LNCaP clone FGC (cell line): ENCODE measurements around the gene HS3ST3B1.

Experiments
- DNase-seq: peaks from one replicate; pipeline ENCODE4 v3.0.0-alpha.2; 2011; ENCODE audit warnings: low read depth
- H3K4me3 ChIP-seq: 2 replicates; pipeline ENCODE4 v1.5.1; 2011; ENCODE audit warnings: mild to moderate bottlenecking, low read depth, low read length, control low read depth
- TF ChIP-seq, protein P1 (sequence below): IDR thresholded peaks from 2 replicates; pipeline ENCODE4 v1.5.1; 2012; ENCODE audit warnings: mild to moderate bottlenecking; ENCODE audit not compliant: control insufficient read depth, insufficient read depth; ENCODE audit errors: extremely low read depth

Gene HS3ST3B1

GRCh38 chr17:14334276-14334840, 33.5 kb downstream of the HS3ST3B1 start:
- TF ChIP-seq, protein P1, sequence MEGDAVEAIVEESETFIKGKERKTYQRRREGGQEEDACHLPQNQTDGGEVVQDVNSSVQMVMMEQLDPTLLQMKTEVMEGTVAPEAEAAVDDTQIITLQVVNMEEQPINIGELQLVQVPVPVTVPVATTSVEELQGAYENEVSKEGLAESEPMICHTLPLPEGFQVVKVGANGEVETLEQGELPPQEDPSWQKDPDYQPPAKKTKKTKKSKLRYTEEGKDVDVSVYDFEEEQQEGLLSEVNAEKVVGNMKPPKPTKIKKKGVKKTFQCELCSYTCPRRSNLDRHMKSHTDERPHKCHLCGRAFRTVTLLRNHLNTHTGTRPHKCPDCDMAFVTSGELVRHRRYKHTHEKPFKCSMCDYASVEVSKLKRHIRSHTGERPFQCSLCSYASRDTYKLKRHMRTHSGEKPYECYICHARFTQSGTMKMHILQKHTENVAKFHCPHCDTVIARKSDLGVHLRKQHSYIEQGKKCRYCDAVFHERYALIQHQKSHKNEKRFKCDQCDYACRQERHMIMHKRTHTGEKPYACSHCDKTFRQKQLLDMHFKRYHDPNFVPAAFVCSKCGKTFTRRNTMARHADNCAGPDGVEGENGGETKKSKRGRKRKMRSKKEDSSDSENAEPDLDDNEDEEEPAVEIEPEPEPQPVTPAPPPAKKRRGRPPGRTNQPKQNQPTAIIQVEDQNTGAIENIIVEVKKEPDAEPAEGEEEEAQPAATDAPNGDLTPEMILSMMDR: no peak
- no peak for DNase-seq
- no peak overlapping the region for H3K4me3 ChIP-seq

- TF ChIP-seq, protein P1: no peak
- DNase-seq: no peak
- no peak overlapping the region for H3K4me3 ChIP-seq
Measured at GRCh38 chr17:14334919-14335318, 34.0 kb downstream of the HS3ST3B1 start.

GRCh38 chr17:14336418-14336817, 35.5 kb downstream of the HS3ST3B1 start:
- no peak overlapping the region for H3K4me3 ChIP-seq
- no peak for DNase-seq
- TF ChIP-seq, protein P1: no peak

- H3K4me3 ChIP-seq: no peak overlapping the region
- DNase-seq: no peak
- TF ChIP-seq, protein P1: no peak
Measured at GRCh38 chr17:14337596-14338079, 36.8 kb downstream of the HS3ST3B1 start.

DNA sequence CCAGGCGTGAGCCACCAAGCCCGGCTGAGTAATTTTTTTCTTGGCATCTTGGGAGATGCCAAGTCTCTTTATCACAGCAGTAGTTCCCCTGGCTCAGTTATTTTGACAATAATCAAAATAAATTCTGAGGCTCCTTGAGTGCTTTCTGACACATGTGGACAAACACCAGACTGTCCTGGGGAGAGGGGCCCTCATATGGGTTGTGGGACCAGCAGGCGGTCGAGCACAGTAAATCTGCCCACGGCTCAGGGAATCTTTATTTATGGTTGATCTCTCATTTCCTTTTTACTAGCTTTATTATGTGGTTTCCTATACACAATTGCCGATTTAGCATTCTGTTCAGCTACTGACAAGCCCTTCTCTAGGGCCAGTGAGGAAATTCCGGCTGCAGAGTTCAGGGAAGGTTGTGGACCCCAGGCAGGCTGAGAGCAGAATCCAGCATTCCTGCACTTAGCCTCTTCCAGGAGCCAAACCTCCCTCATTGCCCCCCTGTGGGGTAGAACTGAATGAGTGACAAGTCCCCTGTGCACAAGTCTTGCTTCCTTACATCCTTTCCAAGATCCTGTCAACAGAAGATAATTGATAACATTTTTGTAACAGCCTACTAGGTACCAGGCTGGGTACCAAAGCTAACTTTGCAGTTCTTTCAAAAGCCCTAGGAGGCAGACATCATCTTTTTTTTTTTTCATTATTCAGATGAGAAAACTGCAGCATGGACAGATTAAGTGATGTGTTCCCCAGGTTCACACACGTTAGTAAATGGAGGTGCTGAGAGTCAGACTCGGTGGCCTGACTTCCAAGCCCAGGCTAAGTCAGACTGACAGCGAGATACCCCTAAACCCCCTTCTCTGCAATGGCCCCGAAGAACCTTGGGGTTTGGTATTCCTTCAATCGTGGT, 40.2 kb downstream of the HS3ST3B1 start:
- no peak overlapping the region for H3K4me3 ChIP-seq
- DNase-seq: no peak
- TF ChIP-seq, protein P1: no peak

DNA sequence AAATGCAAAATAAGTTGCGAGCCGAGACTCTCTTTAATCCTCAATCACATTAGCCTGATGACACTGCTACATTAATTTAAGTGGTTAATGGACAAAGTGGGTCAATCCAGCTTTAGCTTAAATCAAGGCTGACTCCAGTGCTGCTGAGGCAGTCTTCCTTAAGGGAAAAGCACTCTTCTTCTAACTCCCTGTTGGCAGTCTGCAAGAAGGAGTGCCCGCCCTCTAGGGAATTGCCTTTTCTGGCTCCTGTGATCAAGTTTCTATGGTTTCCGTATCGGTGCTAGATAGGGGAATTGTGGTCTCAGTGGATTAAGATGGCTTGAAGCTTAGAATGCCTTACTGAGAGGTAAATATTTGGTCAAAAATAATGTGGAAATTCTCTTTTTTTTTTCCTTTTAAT, 41.0 kb downstream of the HS3ST3B1 start:
- no peak for DNase-seq
- no peak overlapping the region for H3K4me3 ChIP-seq

More for the DNA sequence above, 41.0 kb downstream of the HS3ST3B1 start:
- TF ChIP-seq, protein P1: no peak
